Prostate gland (tissue), 2 donors: ENCODE measurements around the gene CYP2D6. TPM values are rescaled to one million over a fixed set of nuclear protein-coding genes. Genes with fewer than 3 reads are reported as not detected.
"Not testable (repeated sequence)": the region's sequence is repeated elsewhere in the genome, so short reads cannot be mapped to it uniquely, and the experiment has no call there.

ENCODE experiments used
- DNase-seq: peaks from one replicate; pipeline ENCODE4 v3.0.0-alpha.2; 2019; ENCODE audit warnings: low spot score
- H3K27ac ChIP-seq, 2 donors: fragments of 200-600 bp; sonication (generic); 2 replicates each; pipeline ENCODE4 v1.5.1; 2017 to 2019
- H3K27me3 ChIP-seq: fragments of 200-600 bp; sonication (generic); replicated peaks from 2 replicates; pipeline ENCODE4 v1.5.1; 2019; ENCODE audit not compliant: insufficient read depth
- H3K36me3 ChIP-seq, 2 donors: fragments of 200-600 bp; sonication (generic); 1 replicate in 1 of 2; 2 replicates in 1 of 2; pipeline versions ENCODE4 v1.5.1 to v1.8.1; 2017 to 2019
- H3K4me1 ChIP-seq: fragments of 200-600 bp; sonication (generic); replicated peaks from 2 replicates; pipeline ENCODE4 v1.5.1; 2019
- H3K4me3 ChIP-seq, 2 donors: fragments of 200-600 bp; sonication (generic); 2 replicates each; pipeline ENCODE4 v1.5.1; 2017 to 2019
- H3K9me3 ChIP-seq: fragments of 200-600 bp; sonication (generic); 2 replicates; pipeline ENCODE4 v1.5.1; 2017
- CTCF ChIP-seq, 4 experiments: fragments of 200-600 bp in 2 of 4; fragments of 450-650 bp in 2 of 4; sonication (generic) in 2 of 4; IDR thresholded peaks; 1 replicate in 3 of 4; 2 replicates in 1 of 4; pipeline ENCODE4 v1.5.1; 2016 to 2019; ENCODE audit warnings: antibody characterized with exemption in 4 of 4, mild to moderate bottlenecking in 2 of 4, moderate library complexity in 2 of 4
- POLR2A ChIP-seq: fragments of 450-650 bp; IDR thresholded peaks from one replicate; pipeline ENCODE4 v1.6.1; 2016; ENCODE audit warnings: antibody characterized with exemption, mild to moderate bottlenecking
- POLR2AphosphoS5 ChIP-seq: sonication (generic); formaldehyde crosslinking; IDR thresholded peaks from one replicate; pipeline ENCODE4 v1.6.1; 2017; ENCODE audit warnings: antibody characterized with exemption
- WGBS: methylation state at CpG from one replicate; pipeline ENCODE4 v1.1.5; 2018; 5-methylcytosine and 5-hydroxymethylcytosine counted together
- intact Hi-C: fragments of 100-400 bp; cut with DNase I; formaldehyde crosslinking; loops from one replicate; pipeline ENCODE4 v1.14.2; 2022
- total RNA-seq, 2 donors: library from RNA; depleted of rRNA; stranded (reverse); fragments of >200 nt; gene quantifications; one replicate each; pipeline ENCODE4 v1.1.0, GENCODE V29; 2016

CYP2D6 gene
- total RNA-seq, 2 donors from 2014 or later = 0.73 to 5.2 TPM

GRCh38 chr22:42138972-42139371 is 8.4 kb upstream of the CYP2D6 start:
- H3K4me3 ChIP-seq = no peak overlapping the region
- no peaks in the 10 kb centered on the region for H3K36me3 ChIP-seq
- 97% methylated on average over 2 of the region's 2 CpGs for WGBS
- no peak for DNase-seq
- no peak overlapping the region for H3K27ac ChIP-seq
- no peaks in the 10 kb centered on the region for H3K4me1 ChIP-seq
- intact Hi-C loops = no loop called here
- H3K27me3 ChIP-seq = no peaks in the 10 kb centered on the region
- TF ChIP-seq POLR2A (no peak), POLR2AphosphoS5 (no peak), CTCF (IDR thresholded peaks at IDR 0.05) (no peak)
- no peaks in the 10 kb centered on the region for H3K9me3 ChIP-seq

GRCh38 chr22:42138122-42138770 is 7.6 kb upstream of the CYP2D6 start:
- Histone ChIP-seq H3K4me3 (no peak overlapping the region), H3K9me3 (no peaks in the 10 kb centered on the region), H3K27ac (no peak overlapping the region), H3K4me1 (no peaks in the 10 kb centered on the region), H3K27me3 (no peaks in the 10 kb centered on the region), H3K36me3 (no peaks in the 10 kb centered on the region)
- no peak for DNase-seq
- 88% methylated on average over 22 of the region's 31 CpGs for WGBS
- intact Hi-C loops = no loop called here
- no peak for TF ChIP-seq CTCF (IDR thresholded peaks at IDR 0.05)
- no peak for TF ChIP-seq POLR2AphosphoS5
- no peak for TF ChIP-seq POLR2A

GRCh38 chr22:42135688-42136087 is 5.1 kb upstream of the CYP2D6 start:
- DNase-seq, H3K36me3 ChIP-seq, H3K9me3 ChIP-seq, intact Hi-C loops, H3K27ac ChIP-seq, H3K27me3 ChIP-seq, H3K4me3 ChIP-seq, H3K4me1 ChIP-seq: not testable (repeated sequence)
- no CpG with 5 or more reads among the region's 4 CpGs for WGBS

GRCh38 chr22:42134100-42135020 is 3.8 kb upstream of the CYP2D6 start:
- intact Hi-C loops = no loop called here
- Histone ChIP-seq H3K36me3 (no peaks in the 10 kb centered on the region), H3K9me3 (no peaks in the 10 kb centered on the region), H3K4me1 (no peaks in the 10 kb centered on the region), H3K27ac (no peak overlapping the region), H3K4me3 (no peak overlapping the region), H3K27me3 (no peaks in the 10 kb centered on the region)
- no peak for DNase-seq
- WGBS = 81% methylated on average over 24 of the region's 24 CpGs
- no peak for TF ChIP-seq CTCF (IDR thresholded peaks at IDR 0.05)
- TF ChIP-seq POLR2AphosphoS5 = no peak
- no peak for TF ChIP-seq POLR2A

- no peaks in the 10 kb centered on the region for H3K36me3 ChIP-seq
- H3K4me1 ChIP-seq = no peaks in the 10 kb centered on the region
- H3K4me3 ChIP-seq = no peak overlapping the region
- intact Hi-C loops = no loop called here
- no peak overlapping the region for H3K27ac ChIP-seq
- no peaks in the 10 kb centered on the region for H3K27me3 ChIP-seq
- 94% methylated on average over 13 of the region's 13 CpGs for WGBS
- DNase-seq = no peak
- TF ChIP-seq POLR2A (no peak), POLR2AphosphoS5 (no peak), CTCF (IDR thresholded peaks at IDR 0.05) (no peak)
- H3K9me3 ChIP-seq = no peaks in the 10 kb centered on the region
These were observed 1.8 kb upstream of the CYP2D6 start for GRCh38 chr22:42132457-42132856.
